ENCODE data around the gene SZT2.
A peak's percentile ranks its signal among the peaks of the same experiment; 100 is the strongest.
"Not testable (repeated sequence)": the region's sequence is repeated elsewhere in the genome, so short reads cannot be mapped to it uniquely, and the experiment has no call there.

SZT2 gene

DNA sequence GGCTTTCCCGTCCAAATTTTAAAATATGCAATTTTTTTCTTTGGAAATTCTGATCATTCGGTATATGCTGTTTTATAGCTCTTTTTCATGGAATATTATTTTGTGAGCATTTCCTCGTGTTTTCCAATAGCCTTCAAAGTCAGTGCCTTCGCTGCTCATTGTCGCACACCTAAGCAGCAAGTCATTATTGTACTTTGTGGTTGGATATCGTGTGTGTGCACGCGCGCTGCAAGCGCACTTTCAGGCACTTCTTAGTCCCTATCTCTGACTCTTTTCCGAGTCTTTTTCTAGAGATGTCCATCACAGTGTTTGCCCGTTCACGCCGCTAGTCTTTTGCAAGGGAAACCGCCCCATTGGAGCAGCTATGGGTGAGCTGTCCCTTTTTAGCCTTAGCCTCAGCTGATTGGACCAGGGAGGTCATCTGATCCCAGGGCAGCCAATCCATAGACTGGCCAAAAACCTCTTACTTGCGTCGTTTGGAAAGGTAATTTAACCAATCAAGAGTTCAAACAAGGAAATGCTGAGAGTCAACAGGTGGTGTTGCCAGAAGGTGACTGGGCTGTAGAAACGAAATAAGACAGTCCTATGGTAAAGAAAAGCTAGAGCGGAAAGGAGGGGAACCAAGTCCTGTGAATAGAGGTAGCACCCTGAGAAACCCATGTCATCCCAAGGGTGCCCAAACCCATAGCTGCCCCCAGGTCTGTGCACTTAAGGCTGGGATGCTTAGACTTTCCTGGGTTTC lies 64.7 kb downstream of the SZT2 start:
- DNase-seq (ENCODE audit: low spot score): peak; percentile 64

DNA sequence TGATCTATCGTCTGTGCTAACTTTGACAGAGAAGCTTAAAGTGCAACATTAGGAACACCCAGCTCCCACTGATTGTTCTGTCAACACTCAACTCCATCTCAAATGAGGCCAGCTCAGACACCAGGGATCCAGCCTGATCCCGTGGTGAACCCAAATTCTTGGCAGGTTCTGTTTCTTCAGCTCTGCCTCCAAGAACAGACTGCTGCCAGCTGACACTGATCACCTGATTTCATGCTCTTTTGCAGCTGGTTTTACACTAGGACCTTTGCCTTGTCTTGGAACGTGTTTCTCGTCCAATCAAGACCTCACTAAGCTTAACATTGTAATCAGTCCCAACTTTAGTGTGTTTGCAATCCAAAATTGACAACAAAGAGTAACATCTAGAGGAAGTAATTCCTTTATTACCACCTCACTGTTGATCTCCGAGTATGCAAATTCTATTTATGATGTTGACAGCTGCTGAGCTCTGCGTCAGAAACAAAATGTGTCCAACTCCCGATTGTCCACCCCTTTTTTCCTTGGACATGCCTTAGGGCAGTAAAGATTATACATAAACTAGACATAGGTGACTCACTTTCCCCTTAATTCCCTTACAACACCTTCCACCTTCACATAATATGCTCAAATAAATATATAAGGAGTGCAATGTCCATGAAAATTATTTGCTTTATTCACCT lies 65.7 kb downstream of the SZT2 start:
- no peak for DNase-seq (ENCODE audit: low spot score)

GRCh38 chr1:43458379-43458778 lies 68.7 kb downstream of the SZT2 start:
- DNase-seq (ENCODE audit: low spot score): not testable (repeated sequence)

DNA sequence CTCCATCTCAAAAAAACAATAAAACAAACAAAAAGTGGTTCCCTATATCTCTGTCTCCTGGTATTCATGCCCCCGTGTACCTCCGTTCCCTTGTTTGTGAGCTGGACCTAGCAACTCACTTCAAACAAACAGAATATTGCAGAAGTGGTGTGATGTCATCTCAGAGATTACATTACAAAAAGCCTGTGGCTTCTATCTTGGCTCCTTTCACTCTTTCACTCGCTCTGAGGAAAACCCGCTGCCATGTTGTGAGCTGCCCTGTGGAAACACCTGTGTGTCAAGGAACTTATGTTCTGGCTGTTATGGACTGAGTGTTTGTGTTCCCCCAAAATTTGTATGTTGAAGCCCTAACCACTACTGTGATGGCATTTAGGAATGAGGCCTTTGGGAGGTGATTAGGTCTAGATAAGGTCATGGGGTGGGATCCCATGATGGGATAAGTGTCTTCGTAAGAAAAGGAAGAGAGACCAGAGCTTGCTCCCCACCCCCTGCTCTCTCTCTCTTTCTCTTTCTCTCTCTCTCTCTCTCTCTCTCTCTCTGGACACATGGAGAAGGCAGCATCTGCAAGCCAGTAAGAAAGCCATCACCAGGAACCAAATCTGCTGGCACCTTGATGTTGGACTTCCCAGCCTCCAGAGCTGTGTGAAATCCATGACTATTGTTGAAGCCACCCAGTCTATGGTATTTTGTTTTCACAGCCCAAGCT lies 71.4 kb downstream of the SZT2 start:
- DNase-seq (ENCODE audit: low spot score): no peak

DNA sequence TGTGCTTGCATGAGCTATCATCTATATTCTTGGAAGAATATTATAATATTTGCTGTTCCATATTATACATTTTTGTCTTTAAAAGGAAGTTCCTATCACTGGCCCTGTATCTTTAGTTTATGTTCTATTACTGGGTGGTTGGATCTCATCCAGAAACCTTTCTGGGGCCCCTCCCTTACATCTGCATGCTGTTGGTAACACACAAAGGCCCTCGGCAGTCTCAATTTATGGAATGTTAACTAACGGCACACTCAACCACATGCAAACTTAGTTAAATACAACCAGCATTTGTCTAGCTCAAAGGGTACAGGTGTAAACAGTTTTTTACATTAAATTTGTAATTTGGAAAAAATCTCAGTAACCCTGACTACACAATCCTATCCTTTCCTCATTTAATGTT lies 73.8 kb downstream of the SZT2 start:
- no peak for DNase-seq (ENCODE audit: low spot score)

DNA sequence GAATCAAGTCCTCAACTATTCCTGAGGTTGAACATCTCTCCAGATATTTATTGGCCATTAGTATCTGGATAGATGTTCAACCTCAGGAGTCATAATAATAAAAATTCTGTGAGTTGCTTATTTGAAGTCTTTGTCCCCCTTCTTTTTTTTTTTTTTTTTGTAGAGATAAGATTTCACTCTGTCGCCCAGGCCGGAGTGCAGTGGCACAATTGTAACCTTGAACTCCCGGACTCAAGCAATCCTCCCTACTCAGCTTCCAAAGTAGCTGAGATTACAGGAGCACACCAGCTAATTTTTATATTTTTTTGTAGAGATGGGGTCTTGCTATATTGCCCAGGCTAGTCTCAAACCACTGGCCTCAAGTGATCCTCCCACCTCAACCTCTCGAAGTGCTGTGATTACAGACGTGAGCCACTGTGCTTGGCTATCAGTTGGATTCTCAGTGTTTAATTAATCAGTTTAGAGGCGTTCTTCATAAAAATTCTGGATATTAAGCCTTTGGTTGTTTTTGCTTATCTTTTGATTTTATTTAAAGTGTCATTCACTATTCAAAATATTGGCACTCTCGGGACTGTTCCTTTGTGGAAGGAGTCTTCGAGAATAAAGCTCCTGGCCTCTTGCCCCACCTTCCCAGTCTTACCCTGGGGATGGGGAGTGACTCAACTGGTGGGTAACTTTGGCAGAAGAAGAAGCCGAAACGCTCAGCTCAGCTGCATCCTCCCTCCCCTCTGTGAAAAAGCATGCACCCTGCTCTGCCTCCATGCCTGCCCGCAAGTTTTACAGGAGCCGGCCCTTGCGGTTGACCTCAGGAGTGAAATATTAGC lies 75.2 kb downstream of the SZT2 start:
- DNase-seq (ENCODE audit: low spot score): no peak

DNA sequence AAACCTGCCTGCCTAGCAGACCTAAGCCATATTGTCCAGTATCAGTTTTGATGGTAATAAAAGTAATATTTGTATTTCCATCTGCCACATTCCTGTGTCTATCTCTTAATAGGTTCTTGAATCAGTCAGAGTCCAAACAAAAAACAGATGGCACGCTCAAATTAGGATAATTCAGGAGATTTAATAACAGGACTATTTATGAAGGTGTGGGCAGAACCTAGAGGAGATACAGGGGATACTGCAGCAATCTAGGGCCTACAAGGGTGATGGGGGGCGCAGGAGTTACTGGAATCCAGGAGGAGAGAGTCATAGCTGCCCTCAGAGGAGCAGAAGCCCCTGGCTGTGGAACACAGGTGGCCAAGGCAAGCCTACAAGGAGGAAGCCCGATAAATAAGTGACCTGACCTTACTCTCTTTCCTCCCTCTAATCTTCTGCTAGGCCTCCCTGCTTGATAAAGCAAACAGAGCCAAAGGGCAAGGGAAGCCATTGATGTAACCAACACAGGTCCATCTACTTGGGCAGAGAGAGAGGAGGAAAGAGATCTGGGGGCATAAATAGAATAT lies 75.9 kb downstream of the SZT2 start:
- no peak for DNase-seq (ENCODE audit: low spot score)

- DNase-seq (ENCODE audit: low spot score): no peak
These were observed 76.7 kb downstream of the SZT2 start for GRCh38 chr1:43466403-43466802.

DNA sequence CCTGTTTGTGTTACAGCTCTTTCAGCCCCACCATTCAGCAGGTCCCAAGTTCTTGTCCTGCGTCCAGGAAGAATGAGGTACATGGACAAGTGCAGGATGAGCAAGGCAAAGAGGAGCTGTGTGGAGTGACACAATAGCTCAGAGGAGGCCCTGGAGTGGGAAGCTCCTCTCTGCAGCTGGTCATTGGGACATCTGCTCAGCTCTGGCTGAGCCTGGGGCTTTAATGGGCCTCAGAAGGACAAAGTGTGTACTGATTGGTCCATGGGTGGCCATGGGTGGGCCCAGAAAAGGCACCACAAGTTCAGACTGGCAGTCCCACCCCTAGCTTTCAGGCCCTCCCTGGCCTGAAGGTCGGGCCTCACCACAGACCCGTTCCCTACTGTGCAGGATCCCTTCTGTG lies 78.7 kb downstream of the SZT2 start:
- no peak for DNase-seq (ENCODE audit: low spot score)

GRCh38 chr1:43469932-43470331 lies 80.2 kb downstream of the SZT2 start:
- DNase-seq (ENCODE audit: low spot score): no peak

DNA sequence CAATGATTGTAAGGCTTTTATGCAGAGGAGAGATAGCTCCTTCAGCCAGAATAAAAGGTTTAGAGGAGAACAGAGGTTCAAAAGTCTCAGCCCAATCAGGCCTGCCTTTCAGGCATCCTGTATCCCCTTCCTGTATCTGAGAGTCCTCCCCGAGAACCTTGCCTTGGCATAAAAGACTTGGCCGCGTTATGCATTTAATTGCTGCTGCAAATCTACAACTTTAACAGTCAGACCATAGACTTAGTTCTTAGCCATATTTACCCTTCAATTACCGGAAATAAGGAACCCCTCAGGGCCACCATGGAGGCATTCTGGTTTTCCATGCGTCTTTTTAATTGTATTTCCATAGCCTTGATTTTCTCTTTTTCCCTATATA lies 82.4 kb downstream of the SZT2 start:
- no peak for DNase-seq (ENCODE audit: low spot score)

- DNase-seq (ENCODE audit: low spot score): not testable (repeated sequence)
These were observed 82.9 kb downstream of the SZT2 start for GRCh38 chr1:43472463-43473151.

GRCh38 chr1:43473463-43473862 lies 83.8 kb downstream of the SZT2 start:
- DNase-seq (ENCODE audit: low spot score): no peak

GRCh38 chr1:43475611-43476401 lies 86.1 kb downstream of the SZT2 start:
- DNase-seq (ENCODE audit: low spot score): not testable (repeated sequence)

DNA sequence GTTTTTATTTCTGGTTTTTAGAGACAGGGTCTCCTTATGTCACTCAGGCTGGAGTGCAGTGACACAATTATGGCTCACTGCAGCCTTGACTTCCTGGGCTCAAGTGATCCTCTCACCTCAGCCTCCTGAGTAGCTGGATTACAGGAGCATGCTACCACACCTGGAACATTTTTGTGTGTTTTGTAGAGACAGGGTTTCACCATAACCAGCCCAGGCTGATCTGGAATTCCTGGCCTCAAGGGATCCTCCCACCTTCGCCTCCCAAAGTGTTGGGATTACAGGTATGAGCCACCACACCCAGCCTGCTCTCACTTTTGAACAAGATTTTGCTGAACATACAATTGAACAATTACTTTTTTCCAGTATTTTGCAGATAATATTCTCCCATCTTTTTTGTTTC lies 88.0 kb downstream of the SZT2 start:
- no peak for DNase-seq (ENCODE audit: low spot score)

- DNase-seq (ENCODE audit: low spot score): no peak
These were observed 89.7 kb downstream of the SZT2 start for GRCh38 chr1:43479414-43479813.

DNA sequence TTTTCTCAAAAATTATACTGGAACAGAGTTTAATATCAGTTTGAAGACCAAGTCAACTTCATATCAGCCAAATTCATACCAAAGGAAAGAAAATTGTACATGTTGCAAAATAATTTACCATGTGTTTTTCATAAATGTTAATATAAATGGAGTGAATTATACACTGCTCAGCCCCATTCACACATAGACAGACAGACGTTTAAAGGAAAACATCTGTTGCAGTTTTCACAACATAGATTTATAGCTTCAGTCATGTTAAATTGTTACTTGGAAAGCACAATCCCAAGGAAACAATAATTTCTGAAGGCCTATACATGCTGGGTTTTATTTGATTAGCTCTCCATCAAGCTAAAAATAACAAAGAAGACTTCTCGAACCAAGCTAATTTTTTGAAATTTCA lies 91.8 kb downstream of the SZT2 start:
- no peak for DNase-seq (ENCODE audit: low spot score)

DNA sequence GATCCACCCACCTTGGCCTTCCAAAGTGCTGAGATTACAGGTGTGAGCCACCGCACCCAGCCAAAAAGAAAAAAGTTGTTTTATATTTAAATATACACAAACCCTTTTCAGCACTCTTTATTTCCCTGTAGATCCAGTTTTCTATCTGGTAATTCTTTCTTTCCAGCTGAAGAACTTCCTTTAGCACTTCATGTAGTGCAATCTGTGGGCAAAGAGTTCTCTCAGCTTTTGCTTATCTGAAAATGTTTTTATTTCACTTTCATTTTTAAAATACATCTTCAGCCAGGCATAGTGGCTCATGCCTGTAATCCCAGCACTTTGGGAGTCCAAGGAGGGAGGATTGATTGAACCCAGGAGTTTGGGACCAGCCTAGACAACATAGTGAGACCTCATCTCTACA lies 92.5 kb downstream of the SZT2 start:
- no peak for DNase-seq (ENCODE audit: low spot score)

GRCh38 chr1:43484367-43484766 lies 94.7 kb downstream of the SZT2 start:
- no peak for DNase-seq (ENCODE audit: low spot score)

GRCh38 chr1:43488165-43488564 lies 98.5 kb downstream of the SZT2 start:
- DNase-seq (ENCODE audit: low spot score): no peak

DNA sequence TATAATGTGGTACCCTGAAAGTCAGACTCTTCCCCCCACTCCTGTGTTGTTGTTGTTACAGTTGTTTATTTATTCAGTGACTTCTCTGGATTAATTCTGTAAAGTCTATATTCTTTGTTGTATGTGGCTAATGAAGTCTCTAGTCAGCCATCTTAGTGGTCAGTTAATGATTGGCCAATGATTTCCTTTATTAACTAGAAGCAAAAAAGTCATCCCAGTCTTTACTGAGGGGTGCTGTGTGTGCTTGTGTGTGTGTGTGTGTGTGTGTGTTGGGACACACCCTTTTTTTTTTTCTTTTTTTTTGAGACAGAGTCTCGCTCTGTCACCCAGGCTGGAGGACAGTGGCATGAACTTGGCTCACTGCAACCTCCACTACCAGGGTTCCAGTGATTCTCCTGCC lies 101.4 kb downstream of the SZT2 start:
- DNase-seq (ENCODE audit: low spot score): no peak

Data from HuH-7.5 (cell line).